Measurements from ENCODE around the gene AMMECR1.

GRCh38 chrX:110183314-110183713, 134.6 kb downstream of the AMMECR1 start:
- TF ChIP-seq CTCF (IDR thresholded peaks at IDR 0.05 in 8 of 11, conservative IDR thresholded peaks at IDR 0.05 in 3 of 11) (no peak), POLR2A (IDR thresholded peaks at IDR 0.05) (no peak)
